T-helper 17 cell (primary cell): Measurements from ENCODE around the gene PLCB1. TPM values are rescaled to one million over a fixed set of nuclear protein-coding genes. Genes with fewer than 3 reads are reported as not detected.

ENCODE experiments used
- ATAC-seq: fragments of 150-1000 bp; cut with Tn5 transposase; 2 replicates; pipeline ENCODE4 v1.10.0; 2021; ENCODE audit warnings: mild to moderate bottlenecking, moderate library complexity
- DNase-seq, 3 donors: peaks; one replicate each; pipeline versions ENCODE4 v3.0.0 to v3.0.0-alpha.2; 2020 to 2021
- H3K9me3 ChIP-seq: one replicate; pipeline ENCODE4 v1.7.0; 2013; ENCODE audit warnings: low read length, mild to moderate bottlenecking; ENCODE audit not compliant: control insufficient read depth, poor library complexity, severe bottlenecking
- H3K27ac Mint-ChIP-seq: one replicate; pipeline ENCODE4 v1.8.0; 2022; ENCODE audit warnings: mild to moderate bottlenecking, moderate library complexity, mixed read lengths
- H3K27me3 Mint-ChIP-seq: one replicate; pipeline ENCODE4 v1.8.0; 2022; ENCODE audit warnings: mixed read lengths
- H3K36me3 Mint-ChIP-seq: one replicate; pipeline ENCODE4 v1.8.0; 2022; ENCODE audit warnings: low read depth, mixed read lengths
- H3K4me1 Mint-ChIP-seq: one replicate; pipeline ENCODE4 v1.8.0; 2022; ENCODE audit warnings: mild to moderate bottlenecking, mixed read lengths
- H3K4me3 Mint-ChIP-seq: one replicate; pipeline ENCODE4 v1.8.0; 2022; ENCODE audit warnings: mild to moderate bottlenecking, moderate library complexity, mixed read lengths
- total RNA-seq, 4 donors: library from RNA in 2 of 4; stranded (reverse) in 2 of 4; gene quantifications; one replicate each; pipeline ENCODE4 v1.2.3 and lab custom pipeline; 2022 to 2026

The PLCB1 gene
- total RNA-seq, 2 donors from 2014 or later: 19.1 to 23.1 TPM

DNA sequence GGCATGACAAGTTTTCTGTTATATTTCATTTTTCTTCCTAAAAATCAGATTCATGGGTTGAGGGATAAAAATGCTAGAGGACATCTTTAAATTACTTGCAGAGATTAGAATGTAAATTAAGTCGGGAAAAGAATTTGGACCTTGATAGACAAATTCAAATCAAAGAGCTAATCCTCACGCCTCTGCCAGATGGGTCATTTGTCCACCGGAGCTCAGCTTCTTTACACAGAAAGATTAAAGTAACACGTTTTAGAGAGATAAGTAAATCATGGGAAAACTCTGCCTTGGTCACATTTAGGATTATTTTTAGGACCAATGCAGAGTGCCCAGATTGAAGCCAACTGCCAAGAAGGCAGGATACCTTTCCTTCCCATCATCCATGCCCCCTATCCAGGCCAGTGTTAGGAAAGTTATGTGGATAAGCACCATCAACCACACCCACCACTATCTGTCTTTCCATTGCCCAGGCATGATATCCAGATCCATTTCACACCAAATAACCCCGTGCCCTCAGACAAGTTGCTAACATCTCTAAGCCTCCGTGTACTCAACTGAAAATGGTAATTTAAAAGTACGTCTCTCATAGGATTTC is 539.4 kb downstream of the PLCB1 start:
- Mint-ChIP-seq H3K4me1 (peaks cover 13% of the 10 kb centered on the region), H3K36me3 (no peaks in the 10 kb centered on the region), H3K4me3 (no peak overlapping the region), H3K27me3 (no peaks in the 10 kb centered on the region), H3K27ac (no peak overlapping the region)
- H3K9me3 ChIP-seq: no peaks in the 10 kb centered on the region
- ATAC-seq (no peak), DNase-seq (no peak)

DNA sequence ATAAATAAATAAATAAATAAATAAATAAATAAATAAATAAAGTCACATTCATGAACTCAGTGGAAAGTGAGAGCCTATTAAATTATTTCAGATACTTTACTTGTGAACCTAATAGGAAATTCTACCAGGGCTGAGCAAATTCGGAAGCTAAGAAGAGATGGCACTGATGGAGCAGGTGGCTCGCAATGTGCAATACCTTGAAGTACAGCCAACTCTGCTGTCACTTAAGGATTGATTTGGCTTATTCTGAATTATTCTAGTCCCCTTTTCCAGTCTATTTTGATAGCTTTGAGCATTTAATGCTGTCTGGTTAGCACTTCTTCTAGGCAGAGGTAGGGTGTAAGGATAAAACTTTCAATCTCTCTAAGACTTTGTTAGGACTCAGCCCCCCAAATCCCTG is 541.0 kb downstream of the PLCB1 start:
- peaks cover 8% of the 10 kb centered on the region for H3K4me1 Mint-ChIP-seq
- no peaks in the 10 kb centered on the region for H3K27me3 Mint-ChIP-seq
- H3K9me3 ChIP-seq: no peaks in the 10 kb centered on the region
- DNase-seq: no peak
- H3K36me3 Mint-ChIP-seq: no peaks in the 10 kb centered on the region
- no peak for ATAC-seq
- no peak overlapping the region for H3K4me3 Mint-ChIP-seq
- H3K27ac Mint-ChIP-seq: no peak overlapping the region

GRCh38 chr20:8675896-8676295 is 543.8 kb downstream of the PLCB1 start:
- Mint-ChIP-seq H3K4me1 (no peaks in the 10 kb centered on the region), H3K27me3 (no peaks in the 10 kb centered on the region), H3K4me3 (no peak overlapping the region), H3K36me3 (no peaks in the 10 kb centered on the region), H3K27ac (no peak overlapping the region)
- no peak for ATAC-seq
- DNase-seq: no peak
- H3K9me3 ChIP-seq: no peaks in the 10 kb centered on the region

DNA sequence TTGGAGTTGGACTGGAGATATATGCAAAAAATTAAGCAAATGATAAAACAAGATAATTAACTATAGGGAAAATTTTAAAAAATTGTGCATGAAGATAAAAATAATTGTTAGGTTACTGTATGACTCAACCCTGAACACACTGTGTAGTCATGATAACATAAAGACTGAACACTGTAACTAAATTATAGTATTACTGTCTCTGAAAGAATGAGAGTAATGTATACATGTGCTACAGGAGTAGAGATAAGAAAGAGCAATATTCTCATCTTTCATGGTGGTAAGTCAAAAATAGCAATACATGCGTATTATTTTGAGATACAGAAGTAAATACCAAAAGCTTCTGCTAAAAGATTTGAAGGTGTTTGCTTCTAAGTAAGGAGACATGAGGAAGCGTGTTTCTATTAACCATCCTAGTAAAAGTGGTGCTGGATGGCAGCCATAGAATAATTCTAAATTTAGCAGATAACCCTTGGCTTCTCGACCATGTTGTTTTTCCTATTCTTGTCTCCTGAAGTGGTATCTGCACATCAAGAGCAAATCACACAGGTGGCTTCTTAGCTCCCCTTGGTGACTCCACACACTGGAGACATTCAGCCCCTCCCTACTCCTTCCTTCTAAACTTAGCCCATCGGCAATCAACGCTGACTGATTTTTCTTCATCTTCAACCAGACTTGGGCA is 546.2 kb downstream of the PLCB1 start:
- no peaks in the 10 kb centered on the region for H3K36me3 Mint-ChIP-seq
- ATAC-seq (no peak), DNase-seq (no peak)

GRCh38 chr20:8689337-8689736 is 557.3 kb downstream of the PLCB1 start:
- H3K4me1 Mint-ChIP-seq: no peaks in the 10 kb centered on the region
- ATAC-seq (no peak), DNase-seq (no peak)
- no peaks in the 10 kb centered on the region for H3K27me3 Mint-ChIP-seq
- H3K4me3 Mint-ChIP-seq: no peak overlapping the region
- no peaks in the 10 kb centered on the region for H3K9me3 ChIP-seq
- no peak overlapping the region for H3K27ac Mint-ChIP-seq
- peaks cover 6% of the 10 kb centered on the region for H3K36me3 Mint-ChIP-seq

More for the DNA sequence above, 546.2 kb downstream of the PLCB1 start:
- no peaks in the 10 kb centered on the region for H3K27me3 Mint-ChIP-seq
- no peaks in the 10 kb centered on the region for H3K9me3 ChIP-seq
- no peaks in the 10 kb centered on the region for H3K4me1 Mint-ChIP-seq
- H3K27ac Mint-ChIP-seq: no peak overlapping the region
- no peak overlapping the region for H3K4me3 Mint-ChIP-seq

GRCh38 chr20:8690074-8690473 is 558.0 kb downstream of the PLCB1 start:
- ATAC-seq (no peak), DNase-seq (no peak)
- Mint-ChIP-seq H3K27ac (no peak overlapping the region), H3K4me3 (no peak overlapping the region), H3K4me1 (no peaks in the 10 kb centered on the region), H3K36me3 (peaks cover 3% of the 10 kb centered on the region), H3K27me3 (no peaks in the 10 kb centered on the region)
- no peaks in the 10 kb centered on the region for H3K9me3 ChIP-seq

- no peaks in the 10 kb centered on the region for H3K9me3 ChIP-seq
- Mint-ChIP-seq H3K36me3 (peaks cover 5% of the 10 kb centered on the region), H3K4me3 (no peak overlapping the region), H3K27me3 (no peaks in the 10 kb centered on the region), H3K27ac (no peak overlapping the region), H3K4me1 (peaks cover 2% of the 10 kb centered on the region)
- ATAC-seq (no peak), DNase-seq (no peak)
Measured at GRCh38 chr20:8693709-8694108, 561.6 kb downstream of the PLCB1 start.

DNA sequence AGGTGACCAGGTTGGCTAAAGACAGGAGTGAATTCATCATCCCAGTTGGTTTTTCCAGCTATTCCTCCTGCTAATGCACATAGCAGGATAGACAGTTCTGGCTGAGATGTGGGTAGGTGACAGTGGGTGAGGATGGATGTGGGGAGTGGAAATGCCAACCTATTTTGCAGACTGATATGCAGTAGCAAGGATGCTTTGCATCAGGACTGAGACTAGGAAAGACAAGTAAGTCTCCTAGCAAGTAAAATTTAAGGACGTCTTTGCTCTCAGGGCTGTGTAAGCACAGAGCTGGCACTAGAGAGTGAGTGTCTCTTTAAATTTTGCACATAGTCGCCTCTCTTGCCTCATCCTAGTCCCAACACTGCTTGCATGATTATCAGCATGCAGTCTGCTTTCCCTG is 568.7 kb downstream of the PLCB1 start:
- no peak overlapping the region for H3K27ac Mint-ChIP-seq
- H3K9me3 ChIP-seq: no peaks in the 10 kb centered on the region
- DNase-seq (no peak), ATAC-seq (no peak)
- peaks cover 4% of the 10 kb centered on the region for H3K36me3 Mint-ChIP-seq
- H3K4me1 Mint-ChIP-seq: peaks cover 2% of the 10 kb centered on the region
- H3K27me3 Mint-ChIP-seq: no peaks in the 10 kb centered on the region
- H3K4me3 Mint-ChIP-seq: no peak overlapping the region

DNA sequence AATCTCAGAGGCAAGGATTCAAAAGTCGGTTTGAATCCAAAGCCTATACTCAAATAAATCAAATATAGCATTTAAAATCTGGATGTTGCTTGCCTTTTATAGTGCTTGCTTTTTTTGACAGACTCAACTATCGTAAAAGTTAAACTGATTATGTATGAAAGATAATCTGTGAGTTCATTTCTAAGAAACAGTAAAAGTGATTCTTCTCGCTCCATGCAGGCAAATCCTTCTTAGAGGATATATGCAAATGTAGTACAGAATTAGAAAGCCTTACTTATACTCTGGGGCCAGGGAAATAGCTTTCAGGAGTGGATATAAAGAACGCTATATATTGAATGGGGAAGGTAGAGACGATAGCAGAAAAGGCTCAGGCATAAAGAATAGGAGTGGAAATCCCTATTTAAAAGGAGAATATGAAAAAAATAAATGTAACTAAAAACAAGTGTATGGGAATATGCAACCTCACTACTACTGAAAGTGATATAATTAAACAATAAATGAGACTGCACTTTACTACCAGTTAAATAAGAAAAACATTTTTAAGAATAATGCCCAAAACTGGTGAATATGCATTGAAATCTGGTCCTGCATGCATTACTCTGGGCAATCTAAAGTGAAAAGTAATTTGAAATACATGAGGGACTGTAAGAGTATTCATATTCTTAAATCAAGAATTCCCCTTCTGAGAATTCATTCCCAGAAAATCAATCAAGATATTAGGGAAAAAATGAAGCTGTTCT is 575.1 kb downstream of the PLCB1 start:
- ATAC-seq (no peak), DNase-seq (no peak)
- Mint-ChIP-seq H3K36me3 (no peaks in the 10 kb centered on the region), H3K27ac (no peak overlapping the region), H3K4me1 (no peaks in the 10 kb centered on the region), H3K4me3 (no peak overlapping the region), H3K27me3 (no peaks in the 10 kb centered on the region)
- no peaks in the 10 kb centered on the region for H3K9me3 ChIP-seq

- no peak overlapping the region for H3K27ac Mint-ChIP-seq
- no peaks in the 10 kb centered on the region for H3K27me3 Mint-ChIP-seq
- DNase-seq: no peak
- no peaks in the 10 kb centered on the region for H3K4me1 Mint-ChIP-seq
- H3K4me3 Mint-ChIP-seq: no peak overlapping the region
- H3K9me3 ChIP-seq: no peaks in the 10 kb centered on the region
- no peak for ATAC-seq
- no peaks in the 10 kb centered on the region for H3K36me3 Mint-ChIP-seq
Measured at GRCh38 chr20:8709627-8710026, 577.6 kb downstream of the PLCB1 start.

DNA sequence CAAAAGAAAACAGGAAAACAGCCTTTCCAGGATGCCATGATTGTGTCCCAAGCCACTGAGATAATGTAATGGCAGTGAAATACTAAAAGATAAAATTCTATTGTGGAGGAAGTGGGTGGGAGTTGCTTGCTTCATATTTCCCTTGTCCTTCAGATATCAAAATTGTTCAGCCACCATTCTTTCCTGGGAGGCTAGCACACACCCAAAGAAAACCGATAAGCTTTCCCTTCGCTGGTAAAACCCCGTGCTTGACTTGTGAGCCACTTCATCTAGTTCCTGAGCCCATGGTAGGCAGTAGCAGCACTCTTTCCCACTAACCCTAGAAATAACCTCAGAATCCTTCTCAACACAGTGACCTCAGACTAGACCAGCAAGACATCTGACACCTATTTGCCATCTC is 579.4 kb downstream of the PLCB1 start:
- Mint-ChIP-seq H3K36me3 (peaks cover 4% of the 10 kb centered on the region), H3K27me3 (no peaks in the 10 kb centered on the region), H3K4me3 (no peak overlapping the region), H3K4me1 (no peaks in the 10 kb centered on the region), H3K27ac (no peak overlapping the region)
- no peak for ATAC-seq
- no peaks in the 10 kb centered on the region for H3K9me3 ChIP-seq
- DNase-seq: no peak

GRCh38 chr20:8714206-8714605 is 582.1 kb downstream of the PLCB1 start:
- no peaks in the 10 kb centered on the region for H3K4me1 Mint-ChIP-seq
- ATAC-seq (no peak), DNase-seq (no peak)
- no peak overlapping the region for H3K4me3 Mint-ChIP-seq
- no peak overlapping the region for H3K27ac Mint-ChIP-seq
- H3K9me3 ChIP-seq: no peaks in the 10 kb centered on the region
- H3K27me3 Mint-ChIP-seq: no peaks in the 10 kb centered on the region
- peaks cover 4% of the 10 kb centered on the region for H3K36me3 Mint-ChIP-seq

DNA sequence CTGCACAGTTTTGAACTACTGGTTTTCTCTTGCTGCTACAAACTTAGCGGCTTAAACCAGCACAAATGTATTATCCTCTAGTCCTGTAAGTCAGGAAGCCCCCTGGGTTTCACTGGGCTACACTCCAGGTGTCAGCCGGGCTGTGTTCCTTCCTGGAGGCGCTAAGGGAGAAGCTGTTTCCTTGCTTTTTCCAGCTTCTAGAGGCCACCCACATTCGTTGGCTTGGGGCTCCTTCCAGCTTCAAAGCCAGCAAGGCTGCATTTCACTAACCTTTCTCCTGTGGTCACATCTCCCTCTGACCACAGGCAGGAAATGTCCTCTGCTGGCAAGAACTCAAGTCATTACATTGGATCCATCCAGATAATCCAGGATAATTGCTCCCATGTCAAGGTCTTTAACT is 586.2 kb downstream of the PLCB1 start:
- no peak for ATAC-seq
- H3K9me3 ChIP-seq: no peaks in the 10 kb centered on the region
- Mint-ChIP-seq H3K27ac (no peak overlapping the region), H3K36me3 (peaks cover 7% of the 10 kb centered on the region), H3K4me3 (no peak overlapping the region), H3K27me3 (no peaks in the 10 kb centered on the region), H3K4me1 (no peaks in the 10 kb centered on the region)
- no peak for DNase-seq

DNA sequence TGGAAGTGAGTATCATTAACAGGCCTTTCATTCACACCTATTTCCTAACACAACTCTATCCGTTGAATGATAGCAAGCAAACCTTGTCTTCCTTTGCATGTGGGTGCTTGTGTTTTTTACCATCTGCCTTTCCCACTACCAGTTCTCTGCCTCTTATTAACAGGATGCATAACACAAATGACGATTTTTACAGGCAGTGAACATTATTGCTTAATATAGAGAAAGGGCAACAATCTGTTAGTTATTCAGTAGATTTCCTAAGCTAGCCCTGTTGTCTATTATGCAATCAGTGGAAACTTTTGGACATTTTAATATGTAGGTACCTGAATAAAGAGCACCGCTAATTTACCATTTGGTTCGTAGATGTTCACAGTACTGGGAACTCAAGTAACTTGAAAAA is 588.0 kb downstream of the PLCB1 start:
- Mint-ChIP-seq H3K27ac (no peak overlapping the region), H3K4me1 (no peaks in the 10 kb centered on the region), H3K27me3 (no peaks in the 10 kb centered on the region), H3K36me3 (peaks cover 7% of the 10 kb centered on the region), H3K4me3 (no peak overlapping the region)
- ATAC-seq (no peak), DNase-seq (no peak)
- no peaks in the 10 kb centered on the region for H3K9me3 ChIP-seq
